GM19395 (cell line): ENCODE measurements around the gene C13orf46.
"Not testable (repeated sequence)": the region's sequence is repeated elsewhere in the genome, so short reads cannot be mapped to it uniquely, and the experiment has no call there.

ENCODE experiments used
- ATAC-seq: cut with Tn5 transposase; IDR thresholded peaks from one replicate; pipeline ENCODE4 v1.9.1; 2021; ENCODE audit warnings: mild to moderate bottlenecking, moderate library complexity; ENCODE audit not compliant: unreplicated experiment

C13orf46 gene

DNA sequence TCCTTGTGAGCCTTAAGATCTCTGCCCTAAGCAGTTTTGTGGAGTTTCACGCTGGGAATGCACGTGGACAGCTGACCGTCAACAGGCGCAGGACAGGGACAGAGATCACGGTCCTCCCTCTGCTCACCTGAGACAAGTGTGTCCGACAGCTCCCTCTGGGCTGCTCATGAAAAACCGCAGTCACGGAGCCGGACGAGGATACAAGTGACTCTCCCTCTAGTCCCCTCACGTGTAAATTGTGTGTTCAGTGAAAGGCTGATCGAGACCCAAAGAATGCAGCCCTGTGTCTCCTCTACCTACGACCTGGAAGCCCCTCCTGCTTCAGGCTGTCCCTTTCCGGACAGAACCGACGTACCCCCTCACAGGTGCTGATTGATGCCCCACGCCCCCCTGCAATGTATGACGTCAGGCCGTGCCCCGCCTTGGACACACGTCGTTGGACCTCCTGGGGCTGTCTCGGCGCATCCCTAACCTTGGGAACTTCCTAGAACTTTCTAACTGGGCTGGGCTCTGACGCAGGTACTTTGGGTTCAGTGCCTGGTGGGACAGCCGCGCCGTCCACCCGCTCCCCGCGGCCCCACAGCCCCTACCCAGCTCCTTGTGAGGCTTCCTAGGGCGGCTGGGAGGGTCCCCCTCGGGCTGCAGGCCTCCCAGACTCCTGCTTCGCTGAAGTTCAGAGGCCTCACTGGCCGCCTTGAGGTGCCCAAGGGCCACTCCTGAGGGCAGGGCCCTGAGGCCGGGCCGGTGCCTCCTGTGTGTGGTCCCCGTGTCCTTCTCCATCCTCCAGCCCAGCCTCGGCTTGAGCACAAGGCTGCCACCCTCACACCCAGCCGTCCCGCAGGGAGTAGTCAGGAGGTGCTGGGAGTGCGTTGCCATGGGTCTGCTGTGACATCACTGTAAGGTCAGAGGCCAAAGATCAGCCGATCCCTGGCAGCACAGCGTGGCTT, at the start of gene C13orf46:
Gene C13orf46, minus strand, starts transcription at position 859 of the 947 bp plus-strand sequence. Its CDS starts 79 bp downstream, at position 780.
- no peak for ATAC-seq

- ATAC-seq, result no peak
Observed at GRCh38 chr13:114022876-114023275, 49.0 kb upstream of the C13orf46 start.

GRCh38 chr13:114022309-114022669, 48.4 kb upstream of the C13orf46 start:
- no peak for ATAC-seq

- ATAC-seq, result no peak
Observed at GRCh38 chr13:114021464-114022308, 47.8 kb upstream of the C13orf46 start.

- no peak for ATAC-seq
Observed at GRCh38 chr13:114020750-114021463, 47.0 kb upstream of the C13orf46 start.

GRCh38 chr13:114020134-114020533, 46.3 kb upstream of the C13orf46 start:
- ATAC-seq, result not testable (repeated sequence)

- ATAC-seq, result no peak
Observed at GRCh38 chr13:114019367-114019766, 45.5 kb upstream of the C13orf46 start.

DNA sequence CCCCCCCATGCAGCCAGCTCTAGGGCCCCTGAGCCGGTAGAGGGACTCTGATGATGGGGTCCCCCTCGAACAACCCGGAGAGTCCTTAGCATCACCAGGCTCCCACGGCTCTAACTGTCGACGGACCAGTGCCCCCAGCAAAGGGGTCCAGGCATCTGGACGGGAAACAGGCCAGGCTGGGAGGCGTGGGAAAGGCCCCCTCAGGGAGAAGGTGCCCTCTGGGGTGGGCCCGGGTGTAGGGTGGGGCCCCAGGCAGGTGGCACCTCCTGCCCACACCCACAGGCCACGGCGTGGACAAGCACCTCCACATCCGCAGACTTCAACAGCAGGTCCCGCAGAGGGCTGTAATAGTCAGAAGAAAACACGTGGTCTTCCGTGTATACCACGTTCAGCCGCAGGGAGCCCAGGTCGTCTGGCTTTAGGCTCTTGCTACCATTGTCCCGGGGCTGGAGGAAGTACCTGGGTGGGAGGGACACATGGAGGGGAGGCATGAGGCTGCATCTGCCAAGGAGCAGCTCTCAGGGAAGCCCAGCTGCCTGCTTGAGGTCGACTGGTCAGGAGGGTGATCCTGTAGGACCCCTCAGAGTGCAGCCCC, 44.7 kb upstream of the C13orf46 start:
- no peak for ATAC-seq

DNA sequence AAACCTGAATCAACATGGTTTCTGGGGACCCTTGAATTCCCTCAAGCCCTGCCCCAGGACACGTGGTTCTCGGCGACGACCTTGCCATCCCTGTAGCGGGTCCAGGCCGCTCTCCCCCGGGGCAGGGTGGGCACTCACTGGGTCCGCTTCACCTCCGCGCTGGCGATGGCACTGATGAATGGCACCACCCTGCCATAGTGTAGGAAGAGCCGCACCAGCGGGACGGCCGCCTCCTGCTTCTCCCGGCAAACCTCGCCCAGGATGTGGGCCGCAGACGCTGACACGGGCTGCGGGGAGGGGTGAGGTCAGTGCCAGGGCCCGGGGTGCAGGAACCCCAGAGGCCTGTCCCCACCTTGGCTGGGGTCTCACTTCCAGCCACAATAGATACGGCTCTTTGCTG, 44.1 kb upstream of the C13orf46 start:
- ATAC-seq, result no peak

DNA sequence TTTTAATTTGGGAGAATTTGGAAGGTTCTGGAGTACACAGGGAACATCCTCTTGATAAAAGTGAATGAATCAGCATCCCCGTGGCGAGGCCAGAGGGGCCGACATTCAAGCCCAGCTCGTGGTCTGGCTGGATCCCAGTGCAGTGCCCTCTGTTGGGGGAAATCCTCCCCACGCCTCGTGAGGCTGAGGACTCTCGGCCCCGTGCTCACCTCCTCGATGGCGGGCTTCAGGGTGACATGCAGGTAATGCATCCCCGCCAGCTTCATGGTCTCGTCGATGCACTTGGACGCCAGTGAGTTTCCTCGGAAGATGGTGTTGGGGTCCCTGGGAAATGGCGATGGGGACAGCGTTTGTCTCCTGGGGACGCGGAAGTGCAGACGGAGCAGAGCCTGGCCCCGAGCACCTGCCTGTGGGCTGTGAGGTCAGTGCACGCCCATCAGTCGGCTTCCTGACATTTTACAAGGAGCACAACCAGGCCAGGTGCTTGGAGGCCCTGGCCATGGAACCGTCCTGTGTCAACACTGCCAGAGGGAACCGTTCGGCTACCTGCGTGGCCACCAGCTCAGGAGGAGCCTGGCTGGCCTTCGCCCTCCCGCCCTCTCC, 43.3 kb upstream of the C13orf46 start:
- ATAC-seq, result no peak

- ATAC-seq, result no peak
Observed at GRCh38 chr13:114016321-114017027, 42.6 kb upstream of the C13orf46 start.

- ATAC-seq, result no peak
Observed at GRCh38 chr13:114015969-114016295, 42.1 kb upstream of the C13orf46 start.

DNA sequence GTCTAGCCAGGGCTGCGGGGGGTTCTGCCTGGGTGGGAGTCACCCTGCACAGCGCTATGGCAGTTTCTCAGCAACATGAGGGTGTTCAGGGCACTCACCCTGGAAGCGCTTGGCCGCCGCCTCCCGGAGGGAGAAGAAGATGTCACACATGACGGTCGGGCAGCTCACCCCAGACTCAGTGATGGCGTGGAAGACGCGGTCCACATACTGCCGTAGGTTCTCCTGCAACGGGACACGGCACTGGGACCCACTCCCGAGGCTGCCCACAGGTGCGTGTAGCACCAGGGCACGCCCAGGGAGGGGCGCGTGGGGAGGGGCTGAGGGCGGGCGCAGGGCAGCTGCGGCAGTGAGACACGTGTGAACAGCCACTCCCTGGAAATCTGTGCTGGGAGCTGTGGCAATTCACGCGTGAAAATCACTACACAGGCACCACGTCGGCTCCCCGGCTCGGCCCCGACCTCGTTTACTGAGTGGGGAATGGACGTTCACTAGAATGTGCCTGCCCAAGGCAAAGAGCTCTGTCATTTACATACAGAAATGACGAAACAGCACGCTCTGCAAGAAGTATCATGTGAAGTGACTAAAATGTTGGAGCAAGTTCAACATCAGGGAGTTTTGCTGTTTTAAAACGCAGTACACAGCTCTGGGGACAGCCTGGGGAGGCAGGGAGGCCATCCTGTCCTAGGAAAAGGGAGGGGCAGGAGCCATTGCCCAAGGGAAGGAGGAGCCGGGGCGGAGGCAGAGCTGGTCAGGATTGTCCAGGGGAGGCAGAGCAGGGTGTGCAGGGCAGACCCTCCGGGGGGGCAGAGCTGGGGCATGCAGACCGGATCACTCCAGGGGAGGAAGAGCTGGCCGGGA, 41.5 kb upstream of the C13orf46 start:
- no peak for ATAC-seq

DNA sequence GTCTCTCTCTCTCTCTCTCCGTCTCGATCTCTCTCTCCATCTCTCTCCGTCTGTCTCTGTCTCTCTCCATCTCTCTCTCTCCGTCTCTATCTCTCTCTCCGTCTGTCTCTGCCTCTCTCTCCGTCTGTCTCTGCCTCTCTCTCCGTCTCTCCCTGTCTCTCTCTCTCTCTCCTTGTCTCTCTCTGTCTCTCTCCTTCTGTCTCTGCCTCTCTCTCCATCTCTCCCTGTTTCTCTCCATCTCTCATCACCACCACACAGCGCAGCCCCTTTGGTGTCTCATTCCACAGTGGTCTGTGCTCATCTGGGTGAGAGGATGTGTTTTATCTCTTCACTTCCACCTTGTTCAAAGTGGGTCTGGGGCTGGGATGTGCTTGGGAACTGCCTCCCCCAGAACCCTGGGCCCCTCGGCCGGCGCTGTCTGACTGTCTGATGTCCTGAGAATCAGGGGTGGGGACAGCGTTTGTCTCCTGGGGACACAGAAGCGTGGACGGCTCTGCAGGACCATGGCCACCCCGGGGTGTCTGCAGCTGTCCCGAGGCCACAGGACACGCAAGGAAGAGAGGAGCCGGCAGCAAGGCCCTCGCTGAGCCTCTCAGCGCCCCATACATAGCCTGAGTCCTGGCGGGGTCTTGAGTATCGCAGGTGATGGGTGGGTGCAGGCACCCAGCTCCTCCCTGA, 40.2 kb upstream of the C13orf46 start:
- no peak for ATAC-seq

GRCh38 chr13:114013336-114013735, 39.5 kb upstream of the C13orf46 start:
- no peak for ATAC-seq

DNA sequence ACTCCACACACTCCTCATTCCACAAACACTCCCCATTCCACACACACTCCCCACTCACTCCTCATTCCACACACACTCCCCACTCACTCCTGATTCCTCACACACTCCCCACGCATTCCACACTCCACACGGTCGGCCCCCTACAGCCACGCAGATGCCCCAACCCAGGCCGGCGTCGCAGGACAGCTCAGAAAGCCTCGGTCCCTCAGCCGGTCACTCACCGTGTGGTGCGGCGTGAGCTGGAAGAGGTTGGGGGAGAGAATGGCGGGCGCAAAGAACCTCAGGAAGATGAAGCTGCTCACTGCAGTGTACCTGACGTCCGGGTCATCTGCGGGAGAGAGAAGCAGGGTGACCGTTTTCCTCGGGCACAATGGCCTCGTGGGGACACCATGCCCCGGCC, 39.0 kb upstream of the C13orf46 start:
- ATAC-seq, result no peak

- ATAC-seq, result no peak
Observed at GRCh38 chr13:114012141-114012540, 38.3 kb upstream of the C13orf46 start.

DNA sequence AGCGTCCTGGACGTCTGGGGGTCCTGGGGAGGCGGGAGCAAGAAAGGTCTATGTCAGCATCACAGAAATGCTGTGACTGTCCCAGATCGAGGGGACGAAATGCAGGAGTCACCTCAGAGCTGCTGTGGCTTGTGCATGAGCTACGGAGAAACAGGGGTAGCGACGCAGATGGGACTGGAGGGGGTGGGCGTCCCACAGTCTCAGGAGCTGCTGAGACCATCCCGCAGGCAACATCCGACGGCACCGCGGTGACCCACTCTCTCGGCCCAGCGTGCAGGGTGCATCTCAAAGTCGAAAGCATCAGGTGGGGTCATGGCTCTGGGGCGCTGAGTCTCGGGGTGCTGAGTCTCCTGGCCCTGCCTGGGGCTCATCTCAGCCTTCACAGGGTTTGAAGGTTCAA, 37.4 kb upstream of the C13orf46 start:
- ATAC-seq, result no peak
